Measurements from ENCODE around the gene STAT3.
A peak's percentile ranks its signal among the peaks of the same experiment; 100 is the strongest.

Gene STAT3

DNA sequence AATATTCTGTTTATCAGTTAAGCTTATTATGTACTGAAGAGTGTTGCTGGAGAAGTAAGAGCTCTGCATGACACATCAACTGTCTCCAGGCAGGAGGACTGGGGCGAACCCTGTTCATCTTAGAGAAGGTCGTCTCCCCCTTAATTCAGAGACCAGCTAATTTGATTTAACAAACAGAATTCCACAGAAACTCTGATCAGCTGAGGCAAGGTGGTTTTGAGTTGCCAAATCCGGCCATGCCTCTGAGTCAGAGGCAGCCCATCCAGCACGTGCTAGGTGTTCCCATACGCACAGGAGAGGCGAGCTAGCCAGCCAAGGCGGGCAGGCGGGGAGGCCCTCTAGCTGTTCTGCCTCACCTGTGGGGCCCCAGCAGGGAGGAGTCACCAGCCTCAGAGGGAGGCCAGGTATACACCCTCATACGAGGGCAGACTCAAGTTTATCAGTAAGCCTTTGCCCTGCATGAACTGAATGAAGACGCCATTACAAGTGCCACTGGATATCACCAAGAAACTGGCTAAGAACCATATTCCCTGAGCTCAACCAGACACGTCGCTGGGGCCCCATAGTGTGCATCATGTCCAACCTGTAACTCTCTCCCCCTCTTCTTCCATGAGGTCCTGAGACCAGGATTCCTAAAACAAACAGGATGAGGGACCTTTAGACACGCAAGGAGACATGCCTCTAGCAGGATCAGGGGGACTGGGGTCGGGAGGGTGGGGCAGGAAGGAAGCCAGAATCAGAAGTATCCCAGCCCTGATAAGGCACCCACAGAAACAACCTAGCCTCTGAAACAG lies 74.3 kb downstream of the STAT3 start:
- TF ChIP-seq, protein P1, sequence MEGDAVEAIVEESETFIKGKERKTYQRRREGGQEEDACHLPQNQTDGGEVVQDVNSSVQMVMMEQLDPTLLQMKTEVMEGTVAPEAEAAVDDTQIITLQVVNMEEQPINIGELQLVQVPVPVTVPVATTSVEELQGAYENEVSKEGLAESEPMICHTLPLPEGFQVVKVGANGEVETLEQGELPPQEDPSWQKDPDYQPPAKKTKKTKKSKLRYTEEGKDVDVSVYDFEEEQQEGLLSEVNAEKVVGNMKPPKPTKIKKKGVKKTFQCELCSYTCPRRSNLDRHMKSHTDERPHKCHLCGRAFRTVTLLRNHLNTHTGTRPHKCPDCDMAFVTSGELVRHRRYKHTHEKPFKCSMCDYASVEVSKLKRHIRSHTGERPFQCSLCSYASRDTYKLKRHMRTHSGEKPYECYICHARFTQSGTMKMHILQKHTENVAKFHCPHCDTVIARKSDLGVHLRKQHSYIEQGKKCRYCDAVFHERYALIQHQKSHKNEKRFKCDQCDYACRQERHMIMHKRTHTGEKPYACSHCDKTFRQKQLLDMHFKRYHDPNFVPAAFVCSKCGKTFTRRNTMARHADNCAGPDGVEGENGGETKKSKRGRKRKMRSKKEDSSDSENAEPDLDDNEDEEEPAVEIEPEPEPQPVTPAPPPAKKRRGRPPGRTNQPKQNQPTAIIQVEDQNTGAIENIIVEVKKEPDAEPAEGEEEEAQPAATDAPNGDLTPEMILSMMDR (IDR thresholded peaks at IDR 0.05; ENCODE audit: low read depth, low read length), result no peak
- no peak overlapping the region for H3K4me3 ChIP-seq (replicated peaks in 1 of 2; ENCODE audit: low read depth in 2 of 2, low read length in 2 of 2)
- no peak for DNase-seq (ENCODE audit: low read depth in 2 of 2)

DNA sequence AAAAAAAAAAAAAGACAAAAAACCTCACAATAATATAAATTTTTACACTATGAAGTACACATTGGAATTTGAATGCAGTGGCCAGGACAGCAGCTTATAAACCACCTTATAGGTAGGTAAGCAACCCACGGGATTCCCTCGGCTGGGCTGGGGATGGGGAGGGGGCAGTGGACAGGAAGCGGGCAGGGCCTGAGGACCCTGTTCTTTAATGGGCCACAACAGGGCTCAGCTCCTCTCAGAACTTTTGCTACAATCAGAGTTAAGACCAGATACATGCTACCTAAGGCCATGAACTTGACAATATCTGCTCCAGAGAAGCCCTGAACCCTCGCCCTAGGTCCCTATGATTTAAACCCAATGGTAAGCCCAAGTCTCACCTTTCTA lies 74.9 kb downstream of the STAT3 start:
- TF ChIP-seq, protein P1 (IDR thresholded peaks at IDR 0.05; ENCODE audit: low read depth, low read length), result no peak
- DNase-seq (ENCODE audit: low read depth in 2 of 2), result no peak

DNA sequence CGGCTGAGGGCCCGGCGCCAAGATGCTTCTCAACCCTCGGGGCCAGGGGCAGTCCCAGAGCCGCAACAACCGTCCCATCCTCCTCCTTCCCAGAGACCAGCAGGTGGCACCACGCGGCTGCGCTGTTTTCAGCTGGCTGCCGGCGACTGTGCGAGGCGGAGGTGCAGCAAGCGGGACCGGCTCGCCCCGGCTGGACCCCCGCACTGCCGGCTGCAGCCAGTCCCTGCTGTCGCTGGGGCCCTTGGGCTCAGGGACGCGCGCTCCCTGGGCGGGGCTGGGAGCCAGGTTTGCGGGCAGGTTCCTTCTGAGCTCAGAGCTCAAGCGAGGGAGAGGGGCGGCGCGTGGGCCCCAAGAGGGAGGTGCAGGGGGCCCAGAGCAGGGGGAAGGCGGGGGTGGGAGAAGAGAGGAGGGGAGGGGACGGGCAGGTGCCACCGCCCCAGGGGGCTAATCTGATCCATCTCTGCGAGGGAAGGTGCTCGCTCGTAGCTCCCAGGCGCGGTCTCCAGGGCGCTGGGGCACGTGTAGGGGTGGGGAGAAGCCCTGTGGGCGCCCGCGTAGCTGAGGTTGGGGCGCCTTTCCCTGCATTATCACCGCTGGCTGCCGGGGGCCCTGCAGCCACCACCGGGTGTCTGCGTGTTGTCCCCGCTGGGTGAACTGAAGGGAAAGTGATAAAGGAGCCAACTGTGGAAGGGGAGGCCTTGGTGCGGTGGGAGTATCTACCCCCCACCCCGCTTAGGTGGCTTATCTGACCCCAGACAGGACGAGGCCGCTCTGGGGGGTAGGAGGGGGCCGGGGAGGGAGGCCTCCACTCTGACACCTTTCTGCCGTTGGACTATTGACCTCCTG lies 75.7 kb downstream of the STAT3 start:
- DNase-seq (ENCODE audit: low read depth in 2 of 2), result peak; percentile 82 to 90
- TF ChIP-seq, protein P1 (IDR thresholded peaks at IDR 0.05; ENCODE audit: low read depth, low read length), result peak; percentile 66
- H3K4me3 ChIP-seq (replicated peaks in 1 of 2; ENCODE audit: low read depth in 2 of 2, low read length in 2 of 2), result no peak overlapping the region

More for the DNA sequence above, 74.9 kb downstream of the STAT3 start:
- H3K4me3 ChIP-seq (replicated peaks in 1 of 2; ENCODE audit: low read depth in 2 of 2, low read length in 2 of 2), result no peak overlapping the region

DNA sequence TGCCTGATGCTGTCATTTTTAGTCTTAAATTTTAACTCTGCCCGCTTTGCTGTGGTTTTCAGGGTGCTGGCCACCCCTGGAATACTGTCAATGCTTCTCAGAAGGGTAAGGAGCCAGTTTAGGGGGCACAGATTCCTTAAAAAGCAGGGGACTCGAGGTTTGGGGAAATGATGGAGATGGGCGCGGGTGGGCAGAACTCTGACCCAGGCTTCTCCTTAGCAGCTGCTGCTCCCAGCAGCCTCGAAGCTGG lies 76.3 kb downstream of the STAT3 start:
- no peak for DNase-seq (ENCODE audit: low read depth in 2 of 2)
- H3K4me3 ChIP-seq (replicated peaks in 1 of 2; ENCODE audit: low read depth in 2 of 2, low read length in 2 of 2), result no peak overlapping the region
- TF ChIP-seq, protein P1 (IDR thresholded peaks at IDR 0.05; ENCODE audit: low read depth, low read length), result no peak

DNA sequence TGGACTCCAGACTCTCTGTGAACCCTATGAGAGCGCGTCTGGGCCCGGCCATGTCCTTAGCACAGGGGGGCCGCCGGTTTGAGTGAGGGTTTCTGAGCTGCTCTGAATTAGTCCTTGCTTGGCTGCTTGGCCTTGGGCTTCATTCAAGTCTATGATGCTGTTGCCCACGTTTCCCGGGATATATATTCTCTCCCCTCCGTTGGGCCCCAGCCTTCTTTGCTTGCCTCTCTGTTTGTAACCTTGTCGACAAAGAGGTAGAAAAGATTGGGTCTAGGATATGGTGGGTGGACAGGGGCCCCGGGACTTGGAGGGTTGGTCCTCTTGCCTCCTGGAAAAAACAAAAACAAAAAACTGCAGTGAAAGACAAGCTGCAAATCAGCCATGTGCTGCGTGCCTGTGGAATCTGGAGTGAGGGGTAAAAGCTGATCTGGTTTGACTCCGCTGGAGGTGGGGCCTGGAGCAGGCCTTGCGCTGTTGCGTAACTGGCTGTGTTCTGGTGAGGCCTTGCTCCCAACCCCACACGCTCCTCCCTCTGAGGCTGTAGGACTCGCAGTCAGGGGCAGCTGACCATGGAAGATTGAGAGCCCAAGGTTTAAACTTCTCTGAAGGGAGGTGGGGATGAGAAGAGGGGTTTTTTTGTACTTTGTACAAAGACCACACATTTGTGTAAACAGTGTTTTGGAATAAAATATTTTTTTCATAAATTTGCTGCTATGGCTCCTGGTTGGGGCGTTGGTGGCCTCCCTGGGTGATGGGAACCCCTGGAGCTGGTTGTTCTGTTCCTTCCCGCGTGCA lies 76.8 kb downstream of the STAT3 start:
- TF ChIP-seq, protein P1 (IDR thresholded peaks at IDR 0.05; ENCODE audit: low read depth, low read length), result no peak
- no peak overlapping the region for H3K4me3 ChIP-seq (replicated peaks in 1 of 2; ENCODE audit: low read depth in 2 of 2, low read length in 2 of 2)
- DNase-seq (ENCODE audit: low read depth in 2 of 2), result peak; percentile 93 to 97

DNA sequence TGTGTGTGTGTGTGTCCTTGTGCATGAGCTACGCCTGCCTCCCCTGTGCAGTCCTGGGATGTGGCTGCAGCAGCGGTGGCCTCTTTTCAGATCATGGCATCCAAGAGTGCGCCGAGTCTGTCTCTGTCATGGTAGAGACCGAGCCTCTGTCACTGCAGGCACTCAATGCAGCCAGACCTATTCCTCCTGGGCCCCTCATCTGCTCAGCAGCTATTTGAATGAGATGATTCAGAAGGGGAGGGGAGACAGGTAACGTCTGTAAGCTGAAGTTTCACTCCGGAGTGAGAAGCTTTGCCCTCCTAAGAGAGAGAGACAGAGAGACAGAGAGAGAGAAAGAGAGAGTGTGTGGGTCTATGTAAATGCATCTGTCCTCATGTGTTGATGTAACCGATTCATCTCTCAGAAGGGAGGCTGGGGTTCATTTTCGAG lies 77.4 kb downstream of the STAT3 start:
- H3K4me3 ChIP-seq (replicated peaks in 1 of 2; ENCODE audit: low read depth in 2 of 2, low read length in 2 of 2), result no peak overlapping the region
- TF ChIP-seq, protein P1 (IDR thresholded peaks at IDR 0.05; ENCODE audit: low read depth, low read length), result no peak
- DNase-seq (ENCODE audit: low read depth in 2 of 2), result no peak

Measured in cardiac fibroblast (primary cell).